ENCODE data around the gene SPATA46.

Gene SPATA46

GRCh38 chr1:162390396-162391185, 13.9 kb upstream of the SPATA46 start:
- DNase-seq = peak; percentile 30

GRCh38 chr1:162389971-162390370, 13.3 kb upstream of the SPATA46 start:
- no peak for DNase-seq

GRCh38 chr1:162389021-162389818, 12.6 kb upstream of the SPATA46 start:
- no peak for DNase-seq

GRCh38 chr1:162388615-162389014, 12.0 kb upstream of the SPATA46 start:
- DNase-seq = no peak

GRCh38 chr1:162388083-162388594, 11.5 kb upstream of the SPATA46 start:
- no peak for DNase-seq

GRCh38 chr1:162387226-162388082, 10.8 kb upstream of the SPATA46 start:
- DNase-seq = peak; percentile 15

- no peak for DNase-seq
Observed at GRCh38 chr1:162386292-162387225, 9.9 kb upstream of the SPATA46 start.

- DNase-seq = no peak
Observed at GRCh38 chr1:162385702-162386101, 9.0 kb upstream of the SPATA46 start.

- no peak for DNase-seq
Observed at GRCh38 chr1:162385280-162385623, 8.6 kb upstream of the SPATA46 start.

GRCh38 chr1:162384601-162385279, 8.1 kb upstream of the SPATA46 start:
- no peak for DNase-seq

- no peak for DNase-seq
Observed at GRCh38 chr1:162384116-162384515, 7.5 kb upstream of the SPATA46 start.

GRCh38 chr1:162383516-162383915, 6.9 kb upstream of the SPATA46 start:
- DNase-seq = no peak

GRCh38 chr1:162383091-162383490, 6.4 kb upstream of the SPATA46 start:
- DNase-seq = no peak

- DNase-seq = no peak
Observed at GRCh38 chr1:162381941-162382750, 5.5 kb upstream of the SPATA46 start.

GRCh38 chr1:162381383-162381782, 4.7 kb upstream of the SPATA46 start, which contains the start of gene C1orf226:
TSS of gene C1orf226 (plus strand) at chr1:162381728. CDS start at chr1:162381902, 174 bp downstream.
- DNase-seq = no peak

- no peak for DNase-seq
Observed at GRCh38 chr1:162380061-162380846, 3.6 kb upstream of the SPATA46 start.

- no peak for DNase-seq
Observed at GRCh38 chr1:162375463-162375862, 1.2 kb downstream of the SPATA46 start.

GRCh38 chr1:162374406-162374805, 2.2 kb downstream of the SPATA46 start:
- DNase-seq = no peak

- no peak for DNase-seq
Observed at GRCh38 chr1:162373541-162374260, 3.0 kb downstream of the SPATA46 start.

All from DMS79 treated with DMSO at 0.1 percent for 48 hours (cell line).